GM18517 (cell line): ENCODE data around the gene ZNF483.
A peak's percentile ranks its signal among the peaks of the same experiment; 100 is the strongest.
"Not testable (repeated sequence)": the region's sequence is repeated elsewhere in the genome, so short reads cannot be mapped to it uniquely, and the experiment has no call there.

Experiments
- ATAC-seq: cut with Tn5 transposase; IDR thresholded peaks from one replicate; pipeline ENCODE4 v1.9.1; 2021; ENCODE audit warnings: mild to moderate bottlenecking, moderate library complexity; ENCODE audit not compliant: unreplicated experiment

Gene ZNF483

GRCh38 chr9:111525056-111525977, at the start of gene ZNF483:
Gene ZNF483 (plus strand): TSS chr9:111525179. CDS start chr9:111527396, 2,217 bp downstream.
- ATAC-seq: no peak

GRCh38 chr9:111475195-111475594, 49.8 kb upstream of the ZNF483 start:
- no peak for ATAC-seq

GRCh38 chr9:111477677-111478076, 47.3 kb upstream of the ZNF483 start:
- no peak for ATAC-seq

GRCh38 chr9:111481885-111482636, 42.9 kb upstream of the ZNF483 start:
- no peak for ATAC-seq

GRCh38 chr9:111482694-111483438, 42.1 kb upstream of the ZNF483 start:
- ATAC-seq: peak; percentile 65

GRCh38 chr9:111483439-111483857, 41.5 kb upstream of the ZNF483 start:
- ATAC-seq: peak; percentile 17

GRCh38 chr9:111483858-111484571, 41.0 kb upstream of the ZNF483 start, which contains the start of gene ECPAS:
Gene ECPAS (minus strand): TSS chr9:111484383. CDS start chr9:111472918, 11,465 bp downstream.
- ATAC-seq: peak; percentile 56

GRCh38 chr9:111484572-111484894, 40.4 kb upstream of the ZNF483 start:
- peak; percentile 12 for ATAC-seq

GRCh38 chr9:111497196-111497595, 27.8 kb upstream of the ZNF483 start:
- not testable (repeated sequence) for ATAC-seq

- ATAC-seq: no peak
Observed at GRCh38 chr9:111501005-111501562, 23.9 kb upstream of the ZNF483 start.

- ATAC-seq: no peak
Observed at GRCh38 chr9:111501648-111502047, 23.3 kb upstream of the ZNF483 start.

- ATAC-seq: no peak
Observed at GRCh38 chr9:111502506-111502905, 22.5 kb upstream of the ZNF483 start.

GRCh38 chr9:111511581-111511980, 13.4 kb upstream of the ZNF483 start:
- ATAC-seq: not testable (repeated sequence)

- ATAC-seq: no peak
Observed at GRCh38 chr9:111514967-111515366, 10.0 kb upstream of the ZNF483 start.

GRCh38 chr9:111516061-111516465, 8.9 kb upstream of the ZNF483 start:
- no peak for ATAC-seq

GRCh38 chr9:111524731-111525055, 286 bp upstream of the ZNF483 start:
- no peak for ATAC-seq

- ATAC-seq: no peak
Observed at GRCh38 chr9:111527347-111527746, 2.4 kb downstream of the ZNF483 start.

- ATAC-seq: no peak
Observed at GRCh38 chr9:111529787-111530186, 4.8 kb downstream of the ZNF483 start.

GRCh38 chr9:111531716-111532115, 6.7 kb downstream of the ZNF483 start:
- ATAC-seq: no peak

GRCh38 chr9:111533099-111533790, 8.3 kb downstream of the ZNF483 start:
- no peak for ATAC-seq
